NCI-H82 treated with DMSO at 0.1 percent for 48 hours (cell line): Measurements from ENCODE around the gene ASPSCR1.

Experiments
- DNase-seq: peaks from one replicate; lab custom pipeline; 2025; ENCODE audit not compliant: unreplicated experiment; lab: John Stamatoyannopoulos, UW

ASPSCR1 gene

DNA sequence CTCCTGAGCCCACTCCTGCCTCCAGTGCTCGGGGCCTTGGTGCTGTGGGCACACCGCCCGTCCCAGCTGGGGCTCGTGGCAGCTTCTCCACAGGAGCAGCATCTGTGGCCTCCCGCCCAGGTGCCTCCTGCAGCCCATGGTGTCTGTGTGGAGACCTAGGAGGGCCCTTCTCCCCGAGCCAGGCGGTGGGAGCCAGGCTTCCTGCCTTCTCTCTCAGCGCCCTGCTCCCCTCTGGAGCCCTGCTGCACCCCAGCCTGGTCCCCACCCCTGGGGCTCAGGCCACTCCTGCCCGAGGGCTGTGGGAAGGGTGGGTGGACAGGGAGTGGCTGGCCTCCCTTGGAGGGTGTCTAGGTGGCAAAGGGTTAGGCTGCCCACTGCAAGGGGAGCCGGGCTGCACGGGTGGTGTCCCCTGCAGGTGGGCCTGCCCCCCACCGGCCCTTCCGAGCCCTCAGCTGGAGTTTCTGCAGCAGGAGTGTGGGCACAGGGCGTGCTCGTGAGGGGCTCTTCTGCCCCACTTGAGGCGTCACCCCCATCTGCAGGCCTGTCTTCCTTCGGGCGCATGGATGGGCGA lies 34.3 kb downstream of the ASPSCR1 start:
- no peak for DNase-seq

DNA sequence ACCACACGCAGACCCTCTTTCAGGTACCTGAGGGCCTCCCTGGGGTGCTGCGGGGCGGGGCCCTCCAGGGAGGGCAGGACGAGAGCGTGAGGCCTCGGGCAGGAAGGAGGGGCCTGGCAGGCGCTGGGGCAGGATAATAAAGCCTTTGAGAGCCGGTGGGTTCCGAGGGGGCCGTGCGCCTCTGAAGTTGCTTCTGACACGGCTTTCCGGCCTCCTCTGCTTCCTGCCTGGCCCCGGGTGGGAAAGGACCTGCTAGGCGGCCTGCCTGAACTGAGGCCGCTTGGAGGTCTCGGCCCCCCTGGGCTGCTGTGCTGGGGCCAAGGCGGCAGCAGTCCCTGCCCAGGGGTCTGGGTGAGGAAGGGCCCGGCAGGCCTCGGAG lies 34.8 kb downstream of the ASPSCR1 start:
- no peak for DNase-seq

DNA sequence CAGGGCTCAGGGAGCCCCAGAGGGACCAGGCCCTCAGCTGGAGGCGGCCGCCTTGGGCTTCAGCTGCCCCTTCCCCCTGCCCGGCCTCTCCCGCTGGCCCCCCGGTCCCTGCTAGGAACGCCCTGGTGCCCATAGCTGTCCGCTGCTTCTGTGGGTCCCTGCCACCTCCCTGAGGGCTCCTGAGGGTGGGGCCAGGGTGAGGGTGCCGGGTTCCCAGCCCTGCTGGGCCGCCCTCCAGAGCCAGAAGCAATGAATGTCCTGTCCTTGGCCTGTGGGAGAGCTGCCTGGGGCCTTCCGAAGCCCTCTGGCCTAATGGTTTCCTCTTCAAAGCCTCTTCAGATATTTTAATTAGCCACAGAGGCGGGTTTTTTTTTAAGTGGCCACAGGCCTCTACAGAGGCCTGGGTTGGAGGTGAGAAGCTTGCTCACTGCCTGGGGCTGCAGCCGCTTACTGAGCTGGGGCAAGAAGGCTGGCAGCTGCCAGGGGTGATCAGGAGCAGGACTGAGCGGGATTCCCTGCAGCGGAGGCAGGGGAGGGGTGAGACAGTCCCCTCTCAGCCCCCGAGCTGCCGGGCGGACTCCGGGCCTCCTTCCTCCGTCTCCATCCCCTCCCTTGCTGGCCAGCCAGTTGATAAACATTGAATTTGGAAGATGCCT lies 35.3 kb downstream of the ASPSCR1 start:
- DNase-seq: no peak

DNA sequence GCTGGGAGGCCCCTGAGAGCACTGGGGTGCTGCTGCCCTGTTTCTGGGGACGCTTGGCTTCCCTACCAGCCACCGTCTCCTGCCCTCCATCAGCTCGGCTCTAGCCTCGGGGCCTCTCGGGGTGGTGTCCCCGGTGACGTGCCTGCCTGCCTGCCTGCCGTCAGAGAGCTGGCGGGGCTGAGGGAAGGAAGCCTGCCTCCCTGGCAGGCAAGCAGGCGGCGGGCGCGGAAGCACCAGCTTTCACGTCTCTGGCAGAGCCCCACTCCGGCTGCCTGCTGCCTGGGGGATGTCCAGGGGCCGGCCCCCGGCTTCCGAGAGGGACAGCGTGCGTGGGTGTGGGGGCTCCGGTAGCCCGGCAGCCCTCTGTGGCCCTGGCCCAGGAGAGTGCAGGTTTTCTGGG lies 35.9 kb downstream of the ASPSCR1 start:
- no peak for DNase-seq

DNA sequence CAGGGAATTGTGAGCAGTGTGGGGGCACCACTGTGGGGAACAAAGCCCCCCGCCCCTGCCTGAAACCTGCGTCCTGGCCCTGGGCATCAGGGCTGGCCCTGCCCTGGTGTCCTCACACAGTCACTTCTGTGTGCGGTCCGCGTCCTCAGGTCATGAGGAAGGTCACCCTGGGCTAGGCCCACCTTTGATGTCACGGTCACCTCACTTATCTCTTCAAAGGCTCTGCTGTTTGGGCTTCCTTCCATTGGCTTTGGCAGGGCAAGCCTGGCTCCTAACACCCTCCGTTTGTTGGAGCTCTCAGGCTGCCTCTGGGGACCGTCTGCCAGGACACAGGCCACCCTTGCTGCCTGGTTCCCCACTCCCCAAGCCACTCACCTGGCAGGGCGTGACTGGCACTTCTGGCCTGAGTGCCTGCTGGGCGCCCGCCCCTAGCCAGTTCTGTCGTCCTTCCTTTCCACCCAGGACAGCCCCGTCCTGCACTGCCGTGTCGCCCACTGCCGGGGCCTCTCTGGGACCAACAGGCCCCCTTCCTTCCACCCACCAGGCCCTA lies 36.4 kb downstream of the ASPSCR1 start:
- DNase-seq: no peak

DNA sequence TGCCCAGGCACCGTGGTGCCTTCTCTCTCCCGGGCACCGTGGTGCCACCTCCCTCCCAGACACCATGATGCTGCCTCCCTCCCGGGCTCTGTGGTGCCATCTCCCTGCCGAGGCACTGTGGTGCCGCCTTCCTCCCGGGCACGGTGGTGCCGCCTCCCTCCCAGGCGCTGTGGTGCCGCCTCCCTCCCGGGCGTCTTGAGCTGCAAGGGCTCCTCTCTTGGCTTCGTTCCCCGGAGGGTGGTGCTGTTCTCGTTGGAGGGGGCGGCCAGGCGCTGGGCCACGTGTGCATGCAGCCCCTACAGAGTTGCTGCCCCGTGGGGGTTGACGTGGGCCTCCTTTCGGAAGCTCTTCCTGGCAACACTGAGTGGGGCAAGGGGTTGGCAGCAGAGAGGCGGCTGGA lies 37.0 kb downstream of the ASPSCR1 start:
- no peak for DNase-seq

DNA sequence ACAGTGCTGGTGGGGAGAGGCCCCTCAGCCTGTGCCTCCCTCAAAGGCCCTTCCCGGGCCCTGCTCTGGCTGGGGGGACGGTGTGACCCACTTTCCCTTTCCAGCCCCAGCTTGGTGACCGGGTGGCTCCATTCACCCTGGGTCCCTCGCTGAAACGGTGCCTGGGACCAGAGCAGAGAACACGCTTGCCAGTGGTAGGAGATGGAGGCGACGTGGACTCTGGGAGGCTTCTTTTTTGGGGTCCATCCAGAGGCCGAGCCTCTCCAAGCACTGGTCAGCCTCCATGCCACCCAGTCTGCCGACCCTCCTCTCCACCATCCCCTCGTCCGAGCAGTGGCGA lies 37.5 kb downstream of the ASPSCR1 start:
- no peak for DNase-seq

DNA sequence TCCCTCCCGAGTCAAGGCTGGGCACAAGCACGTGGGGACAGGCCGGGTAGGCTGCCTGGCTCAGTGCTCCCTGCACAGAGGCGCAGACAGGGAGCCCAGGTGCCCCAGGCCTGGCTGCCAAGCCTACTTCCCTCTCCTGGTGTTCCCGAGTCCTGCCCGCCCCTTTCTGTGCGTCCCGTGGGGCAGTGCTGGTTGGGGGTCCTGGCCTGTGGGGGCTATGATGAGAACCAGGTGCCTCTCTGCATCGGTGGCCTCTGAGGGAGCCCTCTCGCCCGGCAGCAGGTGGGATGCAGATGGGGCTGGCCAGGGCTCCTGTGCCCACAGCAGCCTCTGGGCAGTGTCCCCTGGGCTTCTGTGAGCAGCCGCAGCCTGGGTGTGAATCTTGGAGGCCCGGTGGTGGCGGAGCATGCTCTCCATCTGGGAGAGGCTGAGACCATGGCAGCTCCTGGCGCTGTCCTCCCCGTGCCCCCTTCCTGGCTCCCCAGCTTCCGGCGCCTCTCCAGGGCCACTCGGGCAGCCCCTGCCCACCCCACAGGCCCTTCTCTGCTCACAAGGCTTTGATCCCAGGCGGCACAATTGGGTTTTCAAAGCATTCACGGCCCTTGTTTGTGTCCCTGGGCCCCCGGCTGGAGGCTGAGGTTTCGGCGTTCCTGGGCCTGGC lies 38.0 kb downstream of the ASPSCR1 start:
- DNase-seq: no peak

DNA sequence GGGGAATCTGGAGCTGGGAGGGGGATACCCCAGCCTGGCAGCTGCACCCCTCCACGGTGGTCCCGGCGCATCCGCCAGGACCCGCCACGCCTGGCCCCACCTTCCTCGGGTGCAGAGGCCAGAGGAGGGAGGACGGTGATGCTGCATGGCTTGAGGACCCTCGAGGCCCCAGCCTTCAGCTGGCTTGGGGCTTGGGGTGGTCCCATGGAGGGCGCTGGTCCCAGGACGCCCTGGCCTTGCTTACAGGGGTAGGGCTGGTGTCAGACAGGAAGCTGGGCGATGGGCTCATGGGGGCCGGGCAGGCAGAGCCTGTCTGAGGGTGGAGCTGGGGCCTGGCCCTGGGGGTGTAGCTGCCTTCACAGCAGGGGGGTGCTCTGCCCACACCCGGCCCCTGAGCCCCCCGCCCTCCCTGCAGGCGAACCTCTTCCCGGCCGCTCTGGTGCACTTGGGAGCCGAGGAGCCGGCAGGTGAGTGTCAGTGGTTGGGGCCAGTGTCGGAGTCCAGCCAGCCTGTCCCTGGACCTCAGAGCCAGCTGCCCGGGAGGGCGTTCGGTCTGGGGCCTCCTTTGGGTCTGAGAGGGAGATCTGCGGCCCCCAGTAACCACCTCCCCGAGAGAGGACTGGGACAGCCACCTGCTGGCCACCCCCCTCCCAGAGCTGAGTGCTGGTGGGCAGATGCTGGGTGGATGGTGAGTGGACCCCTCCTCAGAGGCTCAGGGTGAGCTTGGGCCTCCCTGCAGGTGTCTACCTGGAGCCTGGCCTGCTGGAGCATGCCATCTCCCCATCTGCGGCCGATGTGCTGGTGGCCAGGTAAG lies 38.8 kb downstream of the ASPSCR1 start:
- no peak for DNase-seq

DNA sequence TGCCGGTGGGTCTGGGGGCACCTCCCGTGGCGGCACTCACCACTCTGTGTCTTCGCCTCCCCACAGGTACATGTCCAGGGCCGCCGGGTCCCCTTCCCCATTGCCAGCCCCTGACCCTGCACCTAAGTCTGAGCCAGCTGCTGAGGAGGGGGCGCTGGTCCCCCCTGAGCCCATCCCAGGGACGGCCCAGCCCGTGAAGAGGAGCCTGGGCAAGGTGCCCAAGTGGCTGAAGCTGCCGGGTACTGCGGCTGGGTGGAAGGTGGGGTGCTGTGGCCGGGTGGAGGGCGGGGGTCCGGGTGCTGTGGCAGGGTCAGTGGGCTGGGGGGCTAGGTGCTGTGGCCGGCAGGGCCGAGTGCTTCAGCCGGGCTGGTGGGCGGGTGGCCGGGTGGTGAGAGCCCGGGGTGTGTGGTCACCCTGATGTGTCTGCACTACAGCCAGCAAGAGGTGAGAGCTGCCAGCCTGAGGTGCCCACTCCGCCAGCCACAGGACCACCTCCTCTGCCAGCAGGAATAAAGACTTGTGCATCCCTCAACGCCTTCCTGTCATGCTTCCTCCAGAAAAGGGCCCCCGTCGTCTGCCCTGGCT lies 39.5 kb downstream of the ASPSCR1 start:
- DNase-seq: no peak

DNA sequence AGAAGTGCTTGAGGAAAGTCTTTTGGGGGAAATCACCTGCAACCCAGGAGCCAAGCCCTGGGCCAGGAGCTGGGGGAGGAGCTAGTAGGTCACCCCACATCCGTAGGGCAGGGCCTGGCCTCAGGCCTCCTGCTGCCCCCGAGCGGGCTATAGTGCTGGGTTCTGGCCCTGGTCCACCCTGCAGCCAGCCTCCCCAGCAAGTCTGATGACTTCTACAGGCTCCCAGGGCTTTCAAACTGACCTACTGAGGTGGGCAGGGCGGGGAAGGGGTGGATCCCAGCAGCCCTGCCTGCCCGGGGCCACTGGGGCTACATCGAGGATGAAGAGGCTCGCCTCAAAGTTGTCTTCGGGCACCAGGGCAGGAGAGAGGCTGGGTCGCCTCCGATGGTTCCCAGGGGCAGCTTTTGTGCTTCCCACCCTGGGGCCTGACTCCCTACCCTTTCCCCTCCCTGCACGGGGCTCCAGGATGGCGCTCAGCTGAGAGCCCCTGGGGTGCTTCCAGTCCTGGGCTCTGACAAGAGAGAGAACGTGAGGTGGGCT lies 40.3 kb downstream of the ASPSCR1 start:
- DNase-seq: no peak

DNA sequence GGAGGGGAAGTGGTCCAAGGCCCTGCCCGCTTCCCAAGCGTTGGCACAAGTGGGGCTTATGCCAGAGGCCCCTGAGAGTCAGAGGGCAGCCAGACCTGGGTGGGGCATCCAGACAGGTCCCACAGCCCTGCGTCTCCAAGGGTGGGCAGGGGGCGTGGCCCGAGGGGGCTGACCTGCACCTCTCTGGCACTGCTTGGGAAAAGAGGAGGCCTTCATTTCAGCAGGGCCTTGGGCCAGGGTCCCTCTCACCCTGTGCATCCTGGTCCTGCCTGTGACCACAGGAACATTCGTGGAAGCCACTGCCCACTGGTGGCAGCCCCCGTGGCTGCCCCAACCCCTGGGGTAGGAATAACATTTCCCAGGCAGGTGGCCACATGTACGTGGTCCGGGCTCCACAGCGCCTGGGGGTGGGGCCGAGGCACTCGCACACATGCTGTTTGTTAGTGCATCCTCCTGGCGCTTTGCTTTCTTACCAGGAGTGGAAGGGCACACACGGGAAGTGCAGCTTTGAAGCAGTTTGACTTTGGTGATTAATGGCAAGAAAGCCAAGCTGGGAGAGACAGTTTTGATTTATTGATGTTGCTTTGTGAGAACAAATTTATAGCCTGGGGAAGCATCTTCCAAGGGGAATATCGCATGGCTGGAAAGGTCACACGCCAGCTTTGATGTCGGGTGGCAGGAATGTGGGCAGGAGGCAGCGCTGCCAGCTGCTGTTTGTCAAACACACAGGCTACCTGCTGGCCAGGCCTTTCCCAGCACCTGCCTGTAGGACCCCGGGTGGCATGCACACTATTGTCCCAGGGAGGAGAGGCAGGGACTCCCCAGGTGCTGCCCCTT lies 40.9 kb downstream of the ASPSCR1 start:
- DNase-seq: no peak

DNA sequence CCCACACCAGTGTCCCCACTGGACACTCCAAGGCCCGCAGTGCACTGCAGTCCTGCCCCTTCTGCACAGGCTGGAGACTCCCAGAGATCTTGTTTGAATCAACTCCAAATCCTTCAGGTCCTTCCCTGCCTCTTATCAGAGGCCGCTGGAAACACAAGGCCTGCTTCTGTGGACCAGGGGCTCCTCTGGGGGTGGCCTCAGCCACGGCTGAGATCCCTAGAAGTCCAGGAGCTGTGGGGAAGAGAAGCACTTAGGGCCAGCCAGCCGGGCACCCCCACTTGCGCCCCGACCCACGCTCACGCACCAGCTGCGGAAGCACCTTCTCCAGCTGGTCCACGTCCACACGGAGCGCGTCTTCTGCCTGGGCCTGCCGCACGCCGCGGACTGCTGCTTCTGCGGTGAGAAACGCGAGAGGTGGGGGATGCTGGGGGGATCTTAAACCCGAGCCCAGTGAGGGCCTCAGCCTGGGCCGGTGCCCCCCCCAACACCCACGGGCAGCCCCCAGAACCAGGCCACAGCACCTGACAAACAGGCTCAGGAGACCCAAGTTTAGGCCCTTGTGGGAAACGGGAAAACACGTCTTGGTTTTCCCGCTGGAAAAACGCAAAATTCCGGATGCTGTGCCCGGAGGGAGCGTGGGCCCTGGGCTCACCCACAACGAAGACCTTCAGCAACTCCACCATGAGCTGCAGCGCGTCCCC lies 41.7 kb downstream of the ASPSCR1 start:
- DNase-seq: no peak

DNA sequence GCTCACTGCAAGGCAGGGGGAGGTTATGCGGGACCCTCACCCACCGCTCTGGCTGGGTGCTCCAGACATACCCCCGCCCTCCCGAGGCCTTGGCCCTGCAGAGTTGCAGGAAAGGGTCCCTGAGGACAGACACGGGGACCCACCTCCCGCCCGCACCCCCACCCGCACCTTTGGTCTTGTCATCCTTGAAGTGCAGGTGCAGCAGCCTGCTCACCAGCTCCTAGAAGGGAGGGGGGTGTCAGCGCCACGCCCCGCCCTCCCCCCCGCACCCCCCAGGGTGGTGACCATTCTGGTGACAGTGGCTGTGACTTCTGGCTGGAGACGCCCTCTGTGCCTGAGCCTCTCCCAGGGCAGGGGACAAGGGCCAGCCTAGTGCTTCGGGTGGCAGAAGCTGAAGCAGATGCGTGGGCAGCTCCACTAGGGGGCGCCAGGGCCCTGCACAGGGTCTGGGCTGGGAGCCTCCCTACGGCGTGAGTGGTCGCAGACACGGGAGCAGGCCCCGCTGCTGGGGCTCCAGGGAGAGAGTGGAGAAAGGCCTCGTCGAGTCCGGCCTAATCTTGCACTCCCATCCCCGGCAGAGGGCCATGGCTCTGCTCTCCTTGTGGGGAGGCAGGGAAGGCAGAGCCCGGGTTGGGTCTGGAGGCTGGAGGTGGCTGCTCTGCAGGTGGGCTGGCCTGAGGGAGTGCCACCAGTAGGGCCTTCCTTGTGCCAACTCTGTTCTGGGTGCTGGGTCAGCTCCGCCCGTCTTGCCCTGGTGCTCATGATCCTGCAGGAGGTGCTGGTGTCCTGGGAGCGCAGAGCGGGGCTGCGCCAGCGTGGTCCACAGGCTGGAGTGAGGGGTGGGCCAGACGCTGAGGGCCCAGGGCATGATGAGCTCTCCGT lies 42.5 kb downstream of the ASPSCR1 start:
- DNase-seq: peak; percentile 22

DNA sequence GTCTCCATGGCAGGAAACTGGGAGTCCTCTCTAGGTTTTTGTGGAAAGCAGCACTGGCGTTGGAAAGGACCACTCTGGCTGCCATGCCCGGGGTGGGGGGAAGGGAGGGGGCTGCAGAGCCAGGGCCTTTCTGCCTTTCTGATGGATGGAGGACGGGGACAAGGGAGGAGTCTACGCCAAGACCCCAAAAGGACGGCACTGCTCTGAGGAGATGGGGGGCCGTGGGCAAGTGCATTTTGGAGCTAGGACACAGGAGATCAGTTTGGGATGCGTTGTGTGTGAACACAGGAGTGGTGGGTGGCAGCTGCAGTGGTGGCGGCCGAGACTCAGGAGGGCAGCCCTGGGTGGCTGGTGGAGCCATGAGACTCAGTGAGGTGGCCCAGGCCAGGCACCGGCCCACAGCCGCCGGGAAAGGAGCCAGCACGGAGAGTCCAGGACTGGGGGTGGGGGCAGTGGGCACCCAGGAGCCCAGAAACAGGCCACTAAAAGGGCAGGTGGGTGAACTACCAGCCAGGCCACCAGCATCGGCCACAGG lies 43.2 kb downstream of the ASPSCR1 start:
- DNase-seq: no peak

DNA sequence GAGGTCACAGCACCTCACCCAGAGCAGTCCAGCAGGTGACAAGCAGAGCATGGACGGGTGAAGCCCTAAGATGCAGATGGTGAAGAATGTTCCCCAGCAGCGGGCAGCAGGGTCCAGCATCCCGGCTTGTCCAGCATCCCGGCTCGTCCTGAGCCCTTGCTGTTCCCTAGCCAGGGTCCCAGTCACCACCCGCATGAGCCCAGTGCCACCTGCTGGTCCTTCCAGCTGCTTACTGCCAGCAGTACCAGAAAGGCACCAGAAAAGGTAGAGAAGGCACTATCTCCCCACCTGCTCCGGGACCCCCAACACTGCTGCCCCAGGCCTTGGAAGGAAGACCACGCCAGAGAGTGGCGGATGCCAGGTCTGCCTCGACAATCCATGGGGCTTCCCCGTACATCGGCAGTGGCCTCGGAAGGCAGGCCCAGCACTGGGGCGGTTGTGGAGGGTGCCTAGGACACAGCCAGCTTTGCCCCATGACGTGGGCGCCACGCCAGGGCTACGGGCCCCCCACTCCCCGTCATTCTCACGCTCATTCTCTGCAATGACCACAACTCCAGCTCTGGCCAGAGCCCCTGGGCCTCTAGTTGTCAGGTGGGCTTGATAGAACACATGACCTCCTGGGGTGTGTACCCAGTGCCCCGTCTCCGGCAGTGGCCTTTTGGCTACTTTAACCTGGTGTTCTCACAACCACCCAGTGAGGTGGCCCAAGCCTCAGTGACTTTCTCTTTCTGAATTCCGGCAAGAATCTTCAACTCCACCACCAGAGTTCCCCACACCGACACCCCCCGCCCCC lies 43.9 kb downstream of the ASPSCR1 start:
- DNase-seq: peak; percentile 12

DNA sequence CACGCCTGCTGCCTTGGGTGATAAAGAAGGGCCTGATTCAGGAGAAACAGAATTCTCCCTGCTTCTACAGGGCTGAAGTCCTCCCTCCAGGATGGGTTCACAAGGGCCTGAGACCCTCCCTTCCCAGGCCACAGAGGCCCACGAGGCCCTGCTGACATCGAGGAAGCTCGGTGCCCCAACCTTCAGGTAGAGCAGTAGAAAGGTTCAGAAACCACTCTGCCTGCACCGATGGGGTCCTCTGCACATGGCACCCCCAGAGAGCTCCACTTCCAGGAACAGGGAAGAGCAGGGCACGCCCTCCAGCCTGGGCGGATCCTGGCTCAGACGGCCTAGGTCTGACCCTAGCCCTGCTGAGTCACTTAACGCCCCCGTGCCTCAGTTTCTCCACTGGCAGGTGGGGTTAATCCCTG lies 44.5 kb downstream of the ASPSCR1 start:
- no peak for DNase-seq
